MM.1S (cell line): ENCODE data around the gene HOXD9.

Source experiments
- DNase-seq: peaks from one replicate; pipeline ENCODE4 v3.0.0-alpha.2; 2015
- H2AFZ ChIP-seq: fragments of 300-600 bp; sonication (generic); 2 replicates; pipeline ENCODE4 v1.6.0; 2016; ENCODE audit warnings: antibody characterized with exemption, low read length
- H3F3A ChIP-seq: fragments of 300-600 bp; sonication (generic); 2 replicates; pipeline ENCODE4 v1.6.1; 2016; ENCODE audit warnings: mild to moderate bottlenecking, antibody characterized with exemption, low read length, moderate library complexity, mixed read lengths; ENCODE audit not compliant: insufficient read depth
- H3K27ac ChIP-seq: fragments of 300-600 bp; sonication (generic); 2 replicates; pipeline ENCODE4 v1.5.1; 2016; ENCODE audit warnings: mild to moderate bottlenecking, low read length
- H3K27me3 ChIP-seq: fragments of 300-600 bp; sonication (generic); replicated peaks from 2 replicates; pipeline ENCODE4 v1.6.0; 2016; ENCODE audit warnings: low read length; ENCODE audit not compliant: insufficient read depth
- H3K36me3 ChIP-seq: fragments of 300-600 bp; sonication (generic); replicated peaks from 2 replicates; pipeline ENCODE4 v1.6.1; 2016; ENCODE audit warnings: mild to moderate bottlenecking, low read length, mixed read lengths; ENCODE audit not compliant: insufficient read depth
- H3K4me1 ChIP-seq: fragments of 300-600 bp; sonication (generic); 2 replicates; pipeline ENCODE4 v1.6.1; 2016; ENCODE audit warnings: low read length, mixed read lengths
- H3K4me2 ChIP-seq: fragments of 300-600 bp; sonication (generic); 2 replicates; pipeline ENCODE4 v1.6.0; 2016; ENCODE audit warnings: low read depth, low read length
- H3K4me3 ChIP-seq: fragments of 300-600 bp; sonication (generic); 2 replicates; pipeline ENCODE4 v1.5.1; 2016; ENCODE audit warnings: low read length, mixed read lengths
- H3K79me2 ChIP-seq: fragments of 300-600 bp; sonication (generic); 2 replicates; pipeline ENCODE4 v1.6.1; 2016; ENCODE audit warnings: mixed run types, low read length, mixed read lengths
- H3K9ac ChIP-seq: fragments of 300-600 bp; sonication (generic); 2 replicates; pipeline ENCODE4 v1.6.1; 2016; ENCODE audit warnings: low read length, mixed read lengths
- H3K9me2 ChIP-seq: fragments of 300-600 bp; sonication (generic); replicated peaks from 2 replicates; pipeline ENCODE4 v1.6.1; 2016; ENCODE audit warnings: mild to moderate bottlenecking, low read length, mixed read lengths; ENCODE audit not compliant: insufficient read depth
- H3K9me3 ChIP-seq: fragments of 300-600 bp; sonication (generic); replicated peaks from 2 replicates; pipeline ENCODE4 v1.6.1; 2016; ENCODE audit warnings: mild to moderate bottlenecking, low read length, mixed read lengths; ENCODE audit not compliant: insufficient read depth
- H4K20me1 ChIP-seq: fragments of 300-600 bp; sonication (generic); 2 replicates; pipeline ENCODE4 v1.6.1; 2016; ENCODE audit warnings: mild to moderate bottlenecking, low read length, moderate library complexity, mixed read lengths; ENCODE audit not compliant: insufficient read depth
- EZH2 ChIP-seq: fragments of 300-600 bp; sonication (generic); optimal IDR thresholded peaks from 2 replicates; pipeline ENCODE3; 2017; ENCODE audit warnings: low read depth, mild to moderate bottlenecking, antibody characterized with exemption, low read length, mixed read lengths
- EZH2phosphoT487 ChIP-seq: fragments of 300-600 bp; sonication (generic); IDR thresholded peaks from 2 replicates; pipeline ENCODE4 v1.6.1; 2018; ENCODE audit warnings: antibody characterized with exemption, low read length
- TF ChIP-seq, protein P1 (sequence below): fragments of 300-600 bp; sonication (generic); IDR thresholded peaks from 2 replicates; pipeline ENCODE4 v1.5.1; 2016; ENCODE audit warnings: antibody characterized with exemption, low read length, mixed read lengths

HOXD9 gene

DNA sequence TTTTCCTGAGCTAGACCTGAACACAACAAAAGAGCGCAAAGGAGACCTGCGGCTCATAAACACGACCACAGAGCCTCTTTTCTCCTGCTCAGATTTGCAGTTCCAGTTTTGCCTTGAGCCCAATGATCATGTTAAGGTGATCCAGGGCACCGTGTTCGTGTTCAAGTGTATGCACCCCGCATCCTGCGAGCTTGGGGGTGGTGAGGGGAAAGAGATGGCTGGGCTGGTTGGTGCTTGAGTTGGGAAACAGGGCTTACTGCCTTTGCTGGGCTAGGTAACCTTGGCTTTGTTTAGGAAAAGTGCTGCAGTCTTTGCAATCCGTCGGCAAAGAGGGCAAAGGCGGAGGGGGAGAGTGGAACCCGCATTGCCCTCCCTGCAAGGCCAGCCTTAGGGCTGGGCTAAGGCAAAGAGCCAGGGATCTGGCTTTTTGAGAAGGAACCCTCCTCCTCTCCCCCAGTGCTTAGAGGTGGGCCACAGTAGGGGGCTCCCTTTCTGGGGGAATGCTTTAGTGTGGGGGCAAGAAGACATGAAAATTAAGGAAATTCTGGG lies 4.6 kb upstream of the HOXD9 start:
- no peak overlapping the region for H2AFZ ChIP-seq
- no peak overlapping the region for H3K9ac ChIP-seq
- H3K4me1 ChIP-seq: no peaks in the 10 kb centered on the region
- no peaks in the 10 kb centered on the region for H4K20me1 ChIP-seq
- peaks cover 49% of the 10 kb centered on the region for H3K27me3 ChIP-seq
- no peaks in the 10 kb centered on the region for H3K79me2 ChIP-seq
- H3K4me3 ChIP-seq: no peak overlapping the region
- H3K27ac ChIP-seq: no peak overlapping the region
- no peaks in the 10 kb centered on the region for H3K9me2 ChIP-seq
- H3F3A ChIP-seq: no peaks in the 10 kb centered on the region
- DNase-seq: no peak
- no peaks in the 10 kb centered on the region for H3K36me3 ChIP-seq
- TF ChIP-seq, protein P1, sequence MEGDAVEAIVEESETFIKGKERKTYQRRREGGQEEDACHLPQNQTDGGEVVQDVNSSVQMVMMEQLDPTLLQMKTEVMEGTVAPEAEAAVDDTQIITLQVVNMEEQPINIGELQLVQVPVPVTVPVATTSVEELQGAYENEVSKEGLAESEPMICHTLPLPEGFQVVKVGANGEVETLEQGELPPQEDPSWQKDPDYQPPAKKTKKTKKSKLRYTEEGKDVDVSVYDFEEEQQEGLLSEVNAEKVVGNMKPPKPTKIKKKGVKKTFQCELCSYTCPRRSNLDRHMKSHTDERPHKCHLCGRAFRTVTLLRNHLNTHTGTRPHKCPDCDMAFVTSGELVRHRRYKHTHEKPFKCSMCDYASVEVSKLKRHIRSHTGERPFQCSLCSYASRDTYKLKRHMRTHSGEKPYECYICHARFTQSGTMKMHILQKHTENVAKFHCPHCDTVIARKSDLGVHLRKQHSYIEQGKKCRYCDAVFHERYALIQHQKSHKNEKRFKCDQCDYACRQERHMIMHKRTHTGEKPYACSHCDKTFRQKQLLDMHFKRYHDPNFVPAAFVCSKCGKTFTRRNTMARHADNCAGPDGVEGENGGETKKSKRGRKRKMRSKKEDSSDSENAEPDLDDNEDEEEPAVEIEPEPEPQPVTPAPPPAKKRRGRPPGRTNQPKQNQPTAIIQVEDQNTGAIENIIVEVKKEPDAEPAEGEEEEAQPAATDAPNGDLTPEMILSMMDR: no peak
- TF ChIP-seq EZH2: no peak
- no peak for TF ChIP-seq EZH2phosphoT487
- no peak overlapping the region for H3K4me2 ChIP-seq
- H3K9me3 ChIP-seq: no peaks in the 10 kb centered on the region

DNA sequence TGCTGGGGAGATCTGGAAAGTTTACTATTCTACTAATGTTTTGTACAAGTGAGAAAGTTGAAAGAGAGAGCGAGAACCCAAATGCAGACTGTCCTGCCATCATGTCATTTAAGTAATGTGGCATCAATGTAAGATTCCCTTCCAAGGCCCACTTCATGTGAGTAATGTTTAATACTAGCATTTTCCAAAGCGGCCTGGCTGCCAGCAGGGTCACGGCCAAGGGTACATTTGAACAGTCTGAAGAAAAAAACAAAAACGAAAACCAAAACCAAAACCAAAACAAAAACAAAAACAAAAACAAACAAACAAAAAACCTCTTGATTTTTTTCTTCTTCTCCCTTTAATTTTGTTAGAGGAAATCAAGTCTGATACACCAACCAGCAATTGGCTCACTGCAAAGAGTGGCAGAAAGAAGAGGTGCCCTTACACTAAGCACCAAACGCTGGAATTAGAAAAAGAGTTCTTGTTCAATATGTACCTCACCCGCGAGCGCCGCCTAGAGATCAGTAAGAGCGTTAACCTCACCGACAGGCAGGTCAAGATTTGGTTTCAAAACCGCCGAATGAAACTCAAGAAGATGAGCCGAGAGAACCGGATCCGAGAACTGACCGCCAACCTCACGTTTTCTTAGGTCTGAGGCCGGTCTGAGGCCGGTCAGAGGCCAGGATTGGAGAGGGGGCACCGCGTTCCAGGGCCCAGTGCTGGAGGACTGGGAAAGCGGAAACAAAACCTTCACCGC lies 3.7 kb upstream of the HOXD9 start:
- Histone ChIP-seq H3K36me3 (no peaks in the 10 kb centered on the region), H3K27ac (no peak overlapping the region), H3K27me3 (peaks cover 47% of the 10 kb centered on the region), H3K4me1 (no peaks in the 10 kb centered on the region), H3F3A (no peaks in the 10 kb centered on the region), H3K9me2 (no peaks in the 10 kb centered on the region), H3K79me2 (no peaks in the 10 kb centered on the region), H3K9me3 (no peaks in the 10 kb centered on the region), H3K4me3 (peak overlapping the region; percentile 28), H3K4me2 (peak overlapping the region; percentile 51; the same call in 1 of the 2 replicates), H3K9ac (no peak overlapping the region), H4K20me1 (no peaks in the 10 kb centered on the region), H2AFZ (no peak overlapping the region)
- DNase-seq: peak; percentile 86
- TF ChIP-seq EZH2phosphoT487: no peak
- TF ChIP-seq, protein P1: peak; percentile 82

DNA sequence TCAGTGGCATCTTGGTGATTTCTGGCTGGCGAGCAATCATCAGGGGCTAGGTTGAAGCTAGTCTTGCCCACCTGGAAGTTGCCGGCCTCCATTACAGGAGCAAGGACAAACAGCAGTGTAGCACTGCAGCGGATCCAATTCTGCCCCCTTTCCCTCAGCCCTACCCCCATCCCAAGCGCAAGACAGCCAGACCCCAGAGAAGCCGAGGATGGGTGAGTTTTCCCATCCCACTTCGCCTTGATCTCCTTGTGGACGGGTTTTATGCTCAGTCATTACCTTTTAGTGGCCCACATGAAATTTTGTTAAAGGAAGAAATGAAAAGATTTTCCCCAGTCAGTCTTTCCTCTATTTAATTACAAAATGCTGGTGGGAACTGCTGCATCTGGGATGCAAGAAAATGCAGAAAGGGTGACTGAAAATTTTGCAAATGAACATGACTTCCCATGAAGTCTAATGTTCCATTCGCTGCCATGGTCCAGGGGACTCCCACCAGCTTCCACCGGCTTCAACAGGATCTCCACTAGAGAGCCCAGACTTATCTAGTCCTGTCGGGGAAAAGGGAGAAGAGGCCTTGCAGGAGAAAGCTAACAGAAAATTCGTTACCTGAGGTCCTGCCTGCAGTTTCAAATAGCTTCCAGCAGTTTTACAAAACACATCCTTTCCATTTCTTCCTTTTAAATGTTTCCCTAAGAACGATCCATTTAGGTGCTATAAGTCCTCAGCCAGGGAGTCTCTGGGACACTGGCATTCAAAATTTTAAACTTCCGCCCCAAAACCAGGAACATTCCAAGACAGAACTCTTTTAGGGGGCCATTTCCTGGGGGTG lies 1.9 kb upstream of the HOXD9 start:
- H3K4me2 ChIP-seq: no peak overlapping the region
- no peaks in the 10 kb centered on the region for H3K36me3 ChIP-seq
- H3K27me3 ChIP-seq: peaks cover 40% of the 10 kb centered on the region
- H3K4me1 ChIP-seq: no peaks in the 10 kb centered on the region
- H3K9me3 ChIP-seq: no peaks in the 10 kb centered on the region
- H2AFZ ChIP-seq: no peak overlapping the region
- DNase-seq: no peak
- no peaks in the 10 kb centered on the region for H3K79me2 ChIP-seq
- no peaks in the 10 kb centered on the region for H3K9me2 ChIP-seq
- H3F3A ChIP-seq: no peaks in the 10 kb centered on the region
- no peak overlapping the region for H3K4me3 ChIP-seq
- TF ChIP-seq, protein P1: no peak
- TF ChIP-seq EZH2phosphoT487 (no peak), EZH2 (no peak)
- H4K20me1 ChIP-seq: no peaks in the 10 kb centered on the region
- H3K9ac ChIP-seq: no peak overlapping the region
- no peak overlapping the region for H3K27ac ChIP-seq
